Kasumi-1 (cell line): ENCODE data around the gene SNAPC1.
"Not testable (repeated sequence)": the region's sequence is repeated elsewhere in the genome, so short reads cannot be mapped to it uniquely, and the experiment has no call there.

Experiments used
- DNase-seq, 2 experiments: peaks; one replicate each; lab custom pipeline; 2025; lab: John Stamatoyannopoulos, UW

SNAPC1 gene

DNA sequence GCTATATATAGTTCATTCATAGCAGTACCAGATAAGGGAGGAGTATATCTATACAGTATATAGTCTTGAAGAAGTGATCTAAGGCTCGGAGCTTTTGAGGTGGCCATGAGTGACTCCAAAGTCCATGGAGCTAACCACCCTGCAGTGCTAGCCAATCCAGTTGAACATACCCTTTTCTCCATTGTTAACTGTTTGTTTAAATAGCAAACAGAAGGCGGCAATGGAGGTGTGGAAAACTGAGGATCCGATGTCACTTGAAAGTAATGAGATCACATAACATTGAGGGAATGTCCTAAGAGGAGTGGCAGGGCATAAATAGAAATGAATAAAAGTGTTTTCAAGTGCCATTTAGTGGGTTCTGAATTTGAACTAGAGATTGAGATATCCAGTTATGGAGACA lies 12.4 kb upstream of the SNAPC1 start:
- DNase-seq = no peak

DNA sequence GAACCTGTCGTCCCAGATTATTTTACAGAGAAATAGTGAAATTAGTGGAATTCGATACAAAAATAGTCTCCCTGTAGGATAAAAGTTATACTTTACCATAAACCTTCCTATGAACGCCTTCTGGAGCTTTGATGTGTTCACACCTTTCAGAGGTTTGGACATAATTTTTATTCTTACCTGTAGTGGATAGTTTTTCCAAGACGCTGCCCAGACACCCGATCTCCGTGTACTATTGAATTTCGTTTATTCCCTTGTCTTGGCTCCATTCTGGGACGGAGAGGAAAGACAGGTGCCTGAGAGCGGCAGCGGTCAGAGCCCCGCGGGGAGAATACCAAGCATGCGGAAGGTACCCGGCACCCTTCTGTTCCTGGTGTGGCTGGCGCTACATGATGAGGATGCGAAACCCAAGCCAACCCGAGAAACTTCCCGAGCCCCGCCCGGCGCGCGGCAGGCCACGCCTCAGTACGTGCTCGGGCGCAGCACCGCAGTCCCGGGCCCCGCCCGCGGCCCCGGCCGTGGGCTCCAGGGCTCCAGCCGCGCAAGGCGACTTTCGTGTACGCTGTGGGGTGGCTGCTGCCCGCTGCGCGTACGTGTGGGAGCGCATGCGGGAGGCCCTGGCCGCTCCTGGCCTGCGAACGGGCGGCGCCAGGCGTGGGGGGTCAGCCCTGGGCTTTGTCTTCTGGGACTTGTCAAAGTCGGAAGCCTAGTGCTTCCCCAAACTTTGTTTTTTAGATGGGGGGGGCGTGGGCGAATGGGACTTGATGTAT lies 11.3 kb upstream of the SNAPC1 start:
- DNase-seq = peak; percentile 77 to 78

DNA sequence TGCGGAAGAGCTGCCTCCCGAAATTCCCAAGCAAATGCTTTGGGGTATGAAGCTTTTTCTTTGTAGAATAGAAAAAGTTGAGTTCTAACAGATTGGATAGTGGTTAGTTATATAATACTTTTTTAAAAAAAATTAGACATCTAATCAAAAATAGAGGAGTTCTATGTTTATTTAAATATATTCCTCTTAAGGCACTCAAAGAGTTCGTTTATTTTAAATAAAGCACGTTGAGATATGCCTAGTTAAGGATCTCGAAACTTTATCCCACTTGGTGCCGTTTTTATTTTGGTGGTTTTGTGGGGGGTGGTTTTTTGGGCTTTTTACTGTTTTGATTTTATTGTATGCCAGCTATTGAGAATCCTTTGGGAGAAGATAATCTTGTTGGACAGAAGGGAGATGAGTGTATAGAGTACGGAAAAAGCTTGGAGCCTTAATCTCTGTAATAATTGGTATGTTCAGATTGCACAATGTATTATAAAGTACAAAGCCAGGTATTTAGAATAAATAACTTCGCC lies 10.7 kb upstream of the SNAPC1 start:
- DNase-seq = peak in 1 of 2 experiments; percentile 35

DNA sequence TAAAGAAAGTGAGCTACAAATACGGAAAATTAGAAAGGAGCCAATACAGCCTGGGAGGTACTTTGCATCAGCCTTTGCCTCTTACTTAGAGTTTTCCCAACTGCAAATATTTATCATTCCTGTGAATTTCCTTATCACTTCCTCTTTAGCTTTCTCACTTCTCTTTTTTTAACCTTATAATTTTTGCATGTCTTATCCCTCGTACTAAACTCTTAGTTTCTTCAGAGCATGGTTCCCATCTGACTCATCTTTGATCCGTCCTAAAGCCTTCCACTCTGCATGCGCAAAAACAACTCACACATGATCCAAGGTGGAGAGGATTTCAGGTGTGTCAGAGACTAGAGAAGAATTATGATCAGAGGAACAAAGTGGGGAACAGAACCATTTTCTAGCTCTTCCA lies 9.6 kb upstream of the SNAPC1 start:
- peak; percentile 20 to 26 for DNase-seq

DNA sequence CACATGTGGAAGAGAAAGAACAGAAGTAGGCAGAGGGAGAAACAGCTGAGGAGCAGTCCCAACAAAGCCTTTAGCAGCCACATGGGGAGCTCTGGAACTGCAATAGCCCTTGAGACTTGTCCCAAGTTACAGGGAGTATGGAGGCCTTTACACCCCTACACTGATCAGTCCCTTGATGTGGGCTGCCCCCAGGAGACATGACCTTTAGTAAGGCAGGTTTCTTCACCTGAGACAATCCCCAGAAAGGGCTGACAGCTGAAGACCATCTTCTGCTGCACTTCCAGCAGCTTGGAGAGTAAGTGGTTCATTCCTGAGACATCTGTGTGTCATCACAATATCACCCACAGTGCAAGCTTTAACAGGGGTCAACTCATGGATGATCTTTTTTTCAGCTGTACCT lies 8.6 kb upstream of the SNAPC1 start:
- peak in 1 of 2 experiments; percentile 20 for DNase-seq

GRCh38 chr14:61754627-61755381 lies 7.4 kb upstream of the SNAPC1 start:
- DNase-seq = no peak

GRCh38 chr14:61755382-61755742 lies 6.9 kb upstream of the SNAPC1 start:
- not testable (repeated sequence) for DNase-seq

GRCh38 chr14:61756135-61756534 lies 6.1 kb upstream of the SNAPC1 start:
- no peak for DNase-seq

DNA sequence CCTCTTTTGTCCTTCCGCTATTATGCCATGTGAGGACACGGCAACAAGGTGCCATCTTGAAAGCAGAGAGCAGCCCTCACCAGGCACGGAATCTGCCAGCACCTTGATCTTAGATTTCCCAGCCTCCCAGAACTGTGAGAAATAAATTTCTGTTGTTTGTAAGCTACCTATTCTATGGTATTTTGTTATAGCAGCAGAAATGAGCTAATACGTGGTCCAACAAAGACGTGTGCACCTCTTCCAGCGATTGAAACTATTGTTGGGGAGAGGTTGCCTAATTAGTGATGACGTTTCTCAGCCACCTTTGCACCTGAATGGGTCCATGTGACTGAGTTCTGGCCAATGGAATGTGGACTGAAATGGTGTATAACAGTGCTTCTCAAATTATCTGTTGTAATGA lies 2.3 kb upstream of the SNAPC1 start:
- DNase-seq = no peak

GRCh38 chr14:61761557-61761956 lies 663 bp upstream of the SNAPC1 start:
- no peak for DNase-seq

- DNase-seq = no peak
Measured at GRCh38 chr14:61764342-61765122, 2.3 kb downstream of the SNAPC1 start.

DNA sequence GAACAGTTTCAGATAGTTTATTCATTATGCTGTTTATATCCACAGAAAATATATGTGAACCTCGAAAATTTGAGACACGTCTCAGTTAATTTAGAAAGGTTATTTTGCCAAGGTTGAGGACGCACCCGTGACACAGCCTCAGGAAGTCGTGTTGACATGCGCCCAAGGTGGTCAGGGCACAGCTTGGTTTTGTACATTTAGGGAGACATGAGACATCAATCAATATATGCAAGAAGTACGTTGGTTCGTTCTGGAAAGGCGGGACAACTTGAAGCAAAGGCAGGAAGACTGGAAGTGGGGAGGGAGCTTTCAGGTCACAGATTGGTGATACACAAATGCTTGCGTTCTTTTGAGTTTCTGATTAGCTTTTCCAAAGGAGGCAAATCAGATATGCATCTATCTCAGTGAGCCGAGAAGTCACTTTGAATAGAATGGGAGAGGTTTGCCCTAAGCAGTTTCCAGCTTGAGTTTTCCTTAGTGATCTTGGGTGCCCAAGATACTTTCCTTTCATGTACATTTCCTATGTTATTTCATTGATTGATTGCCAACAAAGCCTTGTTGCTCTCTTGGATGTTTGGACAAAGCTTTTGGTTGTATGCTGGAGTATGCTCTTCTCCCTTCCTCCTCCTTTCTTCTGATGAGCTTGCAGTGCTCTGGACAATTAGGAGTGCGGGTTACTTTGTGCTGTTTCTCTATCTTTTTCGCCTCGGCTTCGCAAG lies 3.2 kb downstream of the SNAPC1 start:
- no peak for DNase-seq

- no peak for DNase-seq
Measured at GRCh38 chr14:61766151-61766550, 3.9 kb downstream of the SNAPC1 start.

- DNase-seq = no peak
Measured at GRCh38 chr14:61768240-61768639, 6.0 kb downstream of the SNAPC1 start.

GRCh38 chr14:61769893-61770292 lies 7.7 kb downstream of the SNAPC1 start:
- DNase-seq = no peak

GRCh38 chr14:61774861-61775260 lies 12.6 kb downstream of the SNAPC1 start:
- no peak for DNase-seq

DNA sequence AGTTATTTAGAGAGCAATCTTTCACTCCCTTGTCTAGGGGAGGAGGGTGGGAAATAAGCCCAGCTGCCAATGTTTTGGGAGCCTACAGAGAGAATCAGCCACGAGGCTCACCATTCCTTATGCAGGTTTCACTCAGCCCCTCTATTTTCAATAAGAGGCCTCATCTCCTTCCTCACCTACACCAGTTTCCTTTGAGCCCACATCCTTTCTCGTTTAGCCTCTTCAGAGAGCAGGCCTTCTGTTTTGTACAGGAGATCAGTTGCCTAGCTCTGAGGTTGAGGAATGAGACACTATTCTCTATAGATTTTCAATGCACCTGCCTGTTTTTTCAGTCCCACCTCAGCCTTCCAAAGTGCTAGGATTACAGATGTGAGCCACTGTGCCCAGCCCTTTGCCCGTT lies 17.9 kb downstream of the SNAPC1 start:
- no peak for DNase-seq

GRCh38 chr14:61797309-61797708 lies 35.1 kb downstream of the SNAPC1 start:
- no peak for DNase-seq

- no peak for DNase-seq
Measured at GRCh38 chr14:61802010-61802568, 39.9 kb downstream of the SNAPC1 start.

- DNase-seq = no peak
Measured at GRCh38 chr14:61803755-61804154, 41.5 kb downstream of the SNAPC1 start.

DNA sequence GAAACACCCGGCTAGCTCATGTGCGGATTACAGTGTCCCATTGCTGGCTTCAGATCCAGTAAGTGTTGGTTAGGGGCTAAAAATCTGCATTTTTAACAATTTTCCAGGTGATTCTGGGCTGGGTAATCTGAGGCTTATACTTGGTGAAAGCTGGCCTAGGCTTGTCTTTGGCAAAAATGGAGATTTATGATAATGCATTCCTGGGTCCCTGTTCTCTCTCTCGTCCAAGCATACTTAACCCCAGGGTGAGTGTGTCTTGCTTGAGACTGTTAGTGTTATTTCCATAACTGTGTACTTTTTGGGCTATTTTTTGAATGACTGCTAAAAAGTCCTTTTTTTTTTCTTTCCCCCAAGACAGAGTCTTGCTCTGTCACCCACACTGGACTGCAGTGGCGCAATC lies 43.2 kb downstream of the SNAPC1 start:
- DNase-seq = no peak
